Astrocyte of the spinal cord (primary cell): ENCODE measurements around the gene AQP9.

Source experiments
- DNase-seq: peaks from one replicate; pipeline ENCODE4 v3.0.0; 2011; ENCODE audit warnings: low read depth, low spot score
- H3K4me3 ChIP-seq: 2 replicates; pipeline ENCODE4 v1.5.1; 2011; ENCODE audit warnings: low read depth, mild to moderate bottlenecking, low read length, moderate library complexity
- in situ Hi-C: cut with HindIII; loops from 2 replicates; pipeline ENCODE4 v1.10.0; 2017; ENCODE audit warnings: low sequenced_read_pairs
- TF ChIP-seq, protein P1 (sequence below): IDR thresholded peaks from 2 replicates; pipeline ENCODE4 v1.5.1; 2012; ENCODE audit warnings: low read depth, mild to moderate bottlenecking, low read length, inconsistent platforms

The AQP9 gene

GRCh38 chr15:58169934-58170333 is 31.8 kb downstream of the AQP9 start:
- H3K4me3 ChIP-seq = no peak overlapping the region
- DNase-seq = no peak
- TF ChIP-seq, protein P1, sequence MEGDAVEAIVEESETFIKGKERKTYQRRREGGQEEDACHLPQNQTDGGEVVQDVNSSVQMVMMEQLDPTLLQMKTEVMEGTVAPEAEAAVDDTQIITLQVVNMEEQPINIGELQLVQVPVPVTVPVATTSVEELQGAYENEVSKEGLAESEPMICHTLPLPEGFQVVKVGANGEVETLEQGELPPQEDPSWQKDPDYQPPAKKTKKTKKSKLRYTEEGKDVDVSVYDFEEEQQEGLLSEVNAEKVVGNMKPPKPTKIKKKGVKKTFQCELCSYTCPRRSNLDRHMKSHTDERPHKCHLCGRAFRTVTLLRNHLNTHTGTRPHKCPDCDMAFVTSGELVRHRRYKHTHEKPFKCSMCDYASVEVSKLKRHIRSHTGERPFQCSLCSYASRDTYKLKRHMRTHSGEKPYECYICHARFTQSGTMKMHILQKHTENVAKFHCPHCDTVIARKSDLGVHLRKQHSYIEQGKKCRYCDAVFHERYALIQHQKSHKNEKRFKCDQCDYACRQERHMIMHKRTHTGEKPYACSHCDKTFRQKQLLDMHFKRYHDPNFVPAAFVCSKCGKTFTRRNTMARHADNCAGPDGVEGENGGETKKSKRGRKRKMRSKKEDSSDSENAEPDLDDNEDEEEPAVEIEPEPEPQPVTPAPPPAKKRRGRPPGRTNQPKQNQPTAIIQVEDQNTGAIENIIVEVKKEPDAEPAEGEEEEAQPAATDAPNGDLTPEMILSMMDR = no peak
- in situ Hi-C loops = no loop called here

GRCh38 chr15:58171476-58172061 is 33.4 kb downstream of the AQP9 start:
- TF ChIP-seq, protein P1 = no peak
- in situ Hi-C loops = no loop called here
- no peak overlapping the region for H3K4me3 ChIP-seq
- no peak for DNase-seq

- in situ Hi-C loops = no loop called here
- no peak for DNase-seq
These were observed 36.5 kb downstream of the AQP9 start for GRCh38 chr15:58174709-58175108.

DNA sequence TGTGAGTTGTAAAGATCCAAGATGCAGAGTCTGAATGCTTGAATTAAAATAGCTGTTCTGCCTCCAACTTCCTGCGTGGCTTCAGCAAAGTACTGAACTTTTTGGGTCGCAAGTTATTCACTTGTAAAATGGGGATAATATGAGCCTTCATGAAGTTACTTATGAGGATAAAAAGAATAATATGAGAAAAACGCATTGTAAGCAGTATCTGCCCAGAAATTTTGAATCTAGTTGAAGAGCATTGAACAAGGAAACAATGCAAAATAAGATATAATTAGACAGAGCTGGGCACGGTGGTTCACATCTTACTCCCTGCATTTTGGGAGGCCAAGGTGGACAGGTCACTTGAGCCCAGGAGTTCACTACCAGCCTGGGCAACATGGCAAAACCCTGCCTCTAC is 37.8 kb downstream of the AQP9 start:
- no peak overlapping the region for H3K4me3 ChIP-seq
- no peak for DNase-seq
- TF ChIP-seq, protein P1 = no peak
- in situ Hi-C loops = no loop called here

More at GRCh38 chr15:58174709-58175108, 36.5 kb downstream of the AQP9 start:
- H3K4me3 ChIP-seq = no peak overlapping the region
- TF ChIP-seq, protein P1 = no peak

- TF ChIP-seq, protein P1 = no peak
- no peak overlapping the region for H3K4me3 ChIP-seq
- in situ Hi-C loops = no loop called here
- no peak for DNase-seq
These were observed 40.5 kb downstream of the AQP9 start for GRCh38 chr15:58178668-58179067.

DNA sequence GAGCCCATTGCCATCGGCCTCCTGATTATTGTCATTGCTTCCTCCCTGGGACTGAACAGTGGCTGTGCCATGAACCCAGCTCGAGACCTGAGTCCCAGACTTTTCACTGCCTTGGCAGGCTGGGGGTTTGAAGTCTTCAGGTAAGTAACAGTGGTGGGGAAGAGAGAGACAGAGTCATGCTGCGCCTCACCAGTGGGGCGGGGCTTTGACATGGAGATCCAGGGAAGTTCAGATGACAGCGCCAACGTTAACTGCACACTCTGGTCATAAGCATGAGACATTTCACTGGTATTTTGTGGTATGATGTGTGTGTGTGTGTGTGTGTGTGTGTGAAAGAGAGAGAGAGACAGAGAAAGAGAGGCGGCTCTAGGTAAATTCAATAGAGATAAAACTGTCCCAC is 41.0 kb downstream of the AQP9 start:
- in situ Hi-C loops = no loop called here
- TF ChIP-seq, protein P1 = no peak
- DNase-seq = peak; percentile 18
- no peak overlapping the region for H3K4me3 ChIP-seq
